Measurements from ENCODE around the gene GUCY1B1.
"Not testable (repeated sequence)": the region's sequence is repeated elsewhere in the genome, so short reads cannot be mapped to it uniquely, and the experiment has no call there.

The GUCY1B1 gene

GRCh38 chr4:155761916-155762315 is 3.1 kb downstream of the GUCY1B1 start:
- no peak for DNase-seq (ENCODE audit: low read depth)

- DNase-seq (ENCODE audit: low read depth): no peak
Observed at GRCh38 chr4:155762334-155762733, 3.5 kb downstream of the GUCY1B1 start.

DNA sequence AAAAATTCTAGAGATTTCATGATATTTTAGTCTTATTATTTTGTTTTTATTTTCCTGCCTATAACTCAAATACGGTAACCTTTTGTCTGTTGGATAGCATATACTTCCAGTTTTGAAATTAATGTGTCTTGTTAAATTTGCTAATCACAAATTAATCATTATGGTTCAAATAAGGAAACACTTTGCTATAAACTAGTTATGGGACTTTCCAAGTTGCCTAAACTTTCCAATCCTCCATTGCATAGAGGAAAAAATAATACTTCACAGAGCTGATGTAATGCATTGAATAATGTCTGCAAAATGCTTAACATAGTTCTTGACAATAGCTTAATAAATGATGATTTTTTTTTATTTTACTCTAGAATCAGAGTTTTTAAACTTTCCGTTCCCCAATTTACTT is 4.7 kb downstream of the GUCY1B1 start:
- no peak for DNase-seq (ENCODE audit: low read depth)

DNA sequence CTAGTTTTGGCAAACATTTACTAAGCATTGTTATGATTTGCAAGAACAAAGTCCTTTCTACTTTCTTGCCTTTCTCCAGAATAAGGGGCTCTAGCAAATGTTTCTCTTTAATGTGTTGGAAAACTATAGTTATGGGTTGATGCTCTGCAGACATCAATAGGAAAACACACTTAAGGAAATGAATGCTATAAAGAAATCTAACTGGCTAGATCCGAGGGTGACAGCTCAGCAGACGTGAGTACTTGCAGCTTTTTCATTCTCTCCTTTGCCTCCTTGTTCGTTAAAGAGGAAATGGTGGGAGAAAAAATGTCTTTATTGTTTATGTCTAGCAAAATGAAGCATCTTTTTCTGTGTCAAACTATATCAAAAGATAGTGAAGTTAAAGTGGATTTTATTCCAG is 6.3 kb downstream of the GUCY1B1 start:
- no peak for DNase-seq (ENCODE audit: low read depth)

DNA sequence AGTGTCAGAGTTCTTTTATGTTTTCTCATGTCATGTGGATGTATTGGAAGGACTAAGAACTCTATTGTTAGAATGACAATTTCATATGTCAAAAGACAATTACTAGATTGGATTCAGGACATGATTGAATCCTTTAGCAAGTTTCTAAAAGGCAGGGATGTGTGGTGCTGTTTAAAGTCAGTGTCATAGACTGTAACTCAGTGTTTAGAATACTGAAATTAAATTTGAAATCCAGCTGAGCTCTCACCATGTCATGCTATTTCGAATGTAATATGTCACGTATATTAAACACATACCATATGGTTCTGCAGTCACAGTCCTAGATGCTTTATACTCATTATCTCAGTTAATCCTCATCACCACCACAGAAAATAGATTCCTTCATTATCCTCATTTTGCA is 7.8 kb downstream of the GUCY1B1 start:
- no peak for DNase-seq (ENCODE audit: low read depth)

DNA sequence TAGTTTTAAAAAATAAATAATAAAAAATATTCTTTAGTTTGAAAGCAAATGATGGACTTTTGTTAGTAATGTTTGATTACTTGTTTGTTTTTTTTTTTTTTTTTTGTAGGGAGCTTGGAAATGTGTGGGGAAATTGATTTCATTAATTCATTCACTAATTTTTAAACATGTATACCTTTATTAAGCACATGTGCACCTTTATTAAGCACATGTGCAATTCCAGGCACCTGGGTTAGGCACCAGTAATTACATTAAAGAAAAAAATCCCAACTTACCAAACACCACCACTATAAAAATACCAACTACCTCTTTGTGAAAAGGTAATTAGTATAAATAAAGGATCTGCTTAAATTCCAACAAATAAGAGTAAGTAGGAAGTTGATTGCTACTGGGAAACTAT is 9.5 kb downstream of the GUCY1B1 start:
- no peak for DNase-seq (ENCODE audit: low read depth)

GRCh38 chr4:155769090-155769489 is 10.3 kb downstream of the GUCY1B1 start:
- no peak for DNase-seq (ENCODE audit: low read depth)

GRCh38 chr4:155772459-155773195 is 13.8 kb downstream of the GUCY1B1 start:
- DNase-seq (ENCODE audit: low read depth): no peak

DNA sequence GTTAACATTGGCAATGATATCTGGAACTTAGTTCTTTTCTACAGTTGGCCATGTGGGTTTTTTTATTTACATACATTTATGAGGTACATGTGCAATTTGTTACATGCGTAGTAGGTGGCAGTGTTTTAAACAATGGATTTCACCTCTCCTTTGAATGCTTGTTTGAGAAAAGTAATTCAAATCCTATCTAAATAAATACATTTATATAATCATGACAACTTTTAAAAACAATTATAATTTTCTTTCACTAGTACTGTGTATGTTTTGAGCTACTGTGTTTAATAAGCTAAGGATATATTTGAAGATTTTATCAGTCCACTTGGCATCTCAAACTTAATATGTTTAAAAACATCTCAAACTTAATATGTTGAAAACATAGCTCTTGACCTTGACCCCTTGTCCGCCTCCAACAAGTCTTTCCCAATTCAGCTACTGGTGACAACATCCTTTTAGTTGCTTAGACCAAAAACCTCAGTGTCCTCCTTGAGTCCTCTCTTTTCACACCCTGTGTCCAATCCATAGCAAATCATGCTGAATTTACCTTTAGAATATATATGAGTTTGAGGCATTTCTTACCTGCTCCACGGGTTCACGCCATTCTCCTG is 14.5 kb downstream of the GUCY1B1 start:
- DNase-seq (ENCODE audit: low read depth): no peak

DNA sequence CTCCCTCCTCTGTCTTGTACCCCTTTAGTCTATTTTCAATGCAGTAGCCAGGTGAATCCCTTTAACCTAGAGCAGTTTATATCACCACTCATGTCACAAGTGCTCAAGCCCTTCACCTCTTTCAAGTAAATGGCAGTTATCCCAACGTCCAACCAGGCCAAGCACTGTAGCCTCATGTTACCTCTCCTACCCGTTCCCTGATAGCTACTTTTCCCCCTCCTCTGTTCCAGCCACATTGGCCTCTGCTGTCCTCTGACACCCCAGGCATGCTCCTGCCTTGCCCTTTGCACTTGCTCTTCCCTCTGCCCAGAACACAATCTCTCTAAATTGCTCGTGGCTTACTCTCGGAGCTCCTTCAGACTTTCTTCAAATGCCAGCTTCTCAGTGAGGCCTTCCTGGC is 15.2 kb downstream of the GUCY1B1 start:
- DNase-seq (ENCODE audit: low read depth): no peak

- DNase-seq (ENCODE audit: low read depth): no peak
Observed at GRCh38 chr4:155777971-155778735, 19.3 kb downstream of the GUCY1B1 start.

DNA sequence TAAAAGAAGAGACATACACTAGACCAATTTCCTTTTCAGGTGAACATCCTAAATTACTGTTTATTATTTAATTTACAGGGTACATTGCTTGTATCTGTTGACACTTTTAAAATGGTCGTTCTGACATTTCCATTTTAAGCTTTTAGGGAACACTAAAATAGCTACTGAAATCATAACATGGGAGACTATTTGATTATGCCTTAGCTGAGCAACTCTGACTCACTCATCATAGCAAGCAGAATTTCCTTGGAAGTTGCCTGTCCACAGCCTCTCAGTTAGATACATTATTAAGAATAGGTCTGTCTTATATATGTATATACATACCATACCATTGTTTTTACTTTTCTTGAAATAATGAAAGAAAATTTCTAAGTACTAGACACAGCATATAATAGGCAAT is 22.0 kb downstream of the GUCY1B1 start:
- no peak for DNase-seq (ENCODE audit: low read depth)

DNA sequence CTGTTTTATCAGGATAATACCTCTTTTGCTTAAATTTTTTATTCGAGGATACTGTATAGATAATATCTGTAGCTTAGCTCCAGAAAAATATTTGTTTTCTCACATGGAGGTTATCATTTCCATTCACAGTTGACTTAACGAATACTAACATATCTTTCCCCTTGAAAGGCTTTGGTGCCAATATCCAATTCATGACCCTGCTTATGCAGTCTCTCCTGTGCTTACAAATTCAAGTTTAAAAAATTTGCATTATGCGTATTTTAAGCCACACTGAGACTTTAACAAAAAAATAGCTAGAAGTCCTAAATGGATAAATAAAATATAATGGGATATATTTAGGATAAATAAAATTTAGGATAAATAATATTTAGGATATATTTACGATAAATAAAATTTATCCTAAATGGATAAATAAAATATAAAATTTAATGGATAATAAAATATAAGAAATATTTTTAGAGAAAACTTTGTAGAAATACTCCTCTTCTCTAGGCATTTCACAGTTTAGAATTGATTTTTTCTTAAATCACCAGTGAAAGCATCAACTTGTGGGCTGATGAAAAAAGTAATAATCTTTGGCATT is 22.5 kb downstream of the GUCY1B1 start:
- DNase-seq (ENCODE audit: low read depth): no peak

GRCh38 chr4:155784637-155785036 is 25.8 kb downstream of the GUCY1B1 start:
- no peak for DNase-seq (ENCODE audit: low read depth)

GRCh38 chr4:155785828-155786227 is 27.0 kb downstream of the GUCY1B1 start:
- DNase-seq (ENCODE audit: low read depth): no peak

DNA sequence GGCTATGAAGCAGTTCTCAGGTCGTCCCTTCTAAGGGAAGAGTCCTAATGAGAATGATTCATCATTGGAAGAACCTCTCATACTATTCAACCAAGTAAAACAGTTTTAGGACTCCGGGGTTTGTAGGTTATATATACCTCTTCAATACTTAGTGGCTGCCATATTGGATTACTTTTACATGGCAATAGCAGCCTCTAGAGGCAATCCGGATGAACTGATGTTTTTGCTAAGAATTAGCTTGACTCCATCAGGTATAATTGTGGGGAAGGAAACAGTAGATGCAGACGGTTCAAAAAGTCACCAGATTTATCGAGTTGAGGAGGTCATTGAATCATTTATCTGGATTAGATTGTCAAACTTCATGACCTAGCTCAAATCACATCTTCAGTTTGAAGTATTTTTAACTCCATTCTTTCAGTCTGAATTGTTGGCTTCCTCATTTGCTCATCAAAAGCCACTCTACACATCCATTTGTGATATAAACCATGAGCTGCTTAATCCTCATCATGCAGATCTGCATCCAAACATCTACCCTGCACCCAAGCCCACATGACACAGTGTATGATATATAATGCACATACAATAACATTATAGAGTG is 28.4 kb downstream of the GUCY1B1 start:
- DNase-seq (ENCODE audit: low read depth): no peak

DNA sequence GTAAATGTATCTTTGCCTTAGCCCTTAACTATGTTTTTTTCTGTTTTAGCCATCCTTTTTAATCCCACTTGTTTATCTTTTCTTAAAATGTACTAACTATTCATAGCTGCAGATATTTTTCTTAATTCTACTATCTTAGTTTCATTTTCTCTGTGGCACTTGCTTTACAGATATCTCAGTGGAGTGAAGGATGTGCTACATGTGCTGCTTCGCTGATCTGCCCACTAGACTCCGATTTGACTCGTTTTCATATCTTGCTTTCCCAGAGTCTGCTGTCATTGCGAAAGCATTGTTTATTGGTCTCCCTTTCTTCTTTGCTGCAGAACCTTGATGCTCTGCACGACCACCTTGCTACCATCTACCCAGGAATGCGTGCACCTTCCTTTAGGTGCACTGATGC is 30.6 kb downstream of the GUCY1B1 start:
- no peak for DNase-seq (ENCODE audit: low read depth)

GRCh38 chr4:155789982-155790381 is 31.2 kb downstream of the GUCY1B1 start:
- DNase-seq (ENCODE audit: low read depth): no peak

GRCh38 chr4:155794589-155795236 is 35.9 kb downstream of the GUCY1B1 start:
- no peak for DNase-seq (ENCODE audit: low read depth)

DNA sequence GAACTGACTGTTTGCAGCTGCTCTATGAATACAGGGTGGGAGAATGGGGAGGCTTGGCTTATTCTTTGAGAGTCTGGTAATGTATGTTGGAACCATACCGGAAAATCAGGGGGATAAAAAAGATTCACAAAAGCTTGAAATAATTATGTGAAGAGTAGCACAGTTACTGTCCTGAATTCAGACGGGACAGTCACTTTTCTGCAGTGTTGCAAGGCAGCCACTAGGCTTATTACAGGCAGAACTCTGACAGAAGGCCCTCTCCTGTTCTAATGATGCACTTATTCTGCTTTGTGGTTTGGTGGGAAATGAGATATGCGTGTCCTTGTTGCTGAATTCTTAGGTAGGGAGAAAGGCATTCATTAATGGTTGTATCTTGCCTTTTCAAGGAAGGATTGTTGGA is 37.2 kb downstream of the GUCY1B1 start:
- no peak for DNase-seq (ENCODE audit: low read depth)

GRCh38 chr4:155797581-155797980 is 38.8 kb downstream of the GUCY1B1 start:
- DNase-seq (ENCODE audit: low read depth): not testable (repeated sequence)

All from stimulated activated CD8-positive, alpha-beta memory T cell treated with anti-CD3 and anti-CD28 coated beads, Interleukin-4, amount 100 ng/mL, for 24 hours (primary cell).